ENCODE results near the gene ANGPTL5. TPM values are rescaled to one million over a fixed set of nuclear protein-coding genes. Genes with fewer than 3 reads are reported as not detected.

The ANGPTL5 gene
- total RNA-seq, 5 donors from 2014 or later (not counting 1 experiment from before 2014, with no cell fraction given) = not detected

DNA sequence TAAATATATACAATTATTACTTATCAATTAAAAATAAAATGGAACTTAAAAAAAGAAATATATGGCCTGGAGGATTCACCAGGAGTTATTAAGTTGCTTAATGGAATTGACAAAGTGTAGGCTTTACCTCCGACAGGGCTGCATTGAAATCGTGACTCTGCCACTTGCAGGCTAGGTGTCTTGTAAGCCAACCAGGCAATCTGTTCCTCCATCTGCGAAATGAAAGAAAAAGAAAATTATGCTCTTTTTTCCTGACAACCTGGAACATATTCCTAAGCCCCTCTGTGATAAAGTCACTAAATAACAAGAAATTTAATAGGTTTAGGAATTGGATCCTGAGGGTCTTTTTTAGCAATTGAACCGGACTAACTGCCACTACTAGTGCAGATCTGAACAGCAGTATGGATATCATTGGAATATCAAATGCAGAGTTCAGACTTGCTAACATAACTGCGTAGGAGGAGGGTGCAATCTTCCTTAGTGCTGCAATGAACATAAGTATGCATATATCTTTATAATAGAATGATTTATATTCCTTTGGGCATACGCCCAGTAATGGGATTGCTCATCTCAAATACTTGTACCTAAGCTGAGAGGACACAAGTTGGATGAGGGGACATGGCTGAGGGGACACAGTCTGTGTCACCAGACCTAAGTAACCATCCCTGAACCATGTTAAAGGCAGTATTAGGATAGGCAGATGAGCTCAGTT is 44.0 kb downstream of the ANGPTL5 start:
- no peaks in the 10 kb centered on the region for H3K4me1 ChIP-seq (ENCODE audit: control insufficient read depth in 1 of 2, extremely low read depth in 1 of 2, insufficient read depth in 2 of 2, low read length in 2 of 2)
- Mint-ChIP-seq H3K4me1 (no peaks in the 10 kb centered on the region), H3K27me3 (peaks cover 5 to 28% of the 10 kb centered on the region in 2 donors), H3K27ac (no peak overlapping the region), H3K36me3 (no peaks in the 10 kb centered on the region), H3K4me3 (no peak overlapping the region), H3K9me3 (peaks cover 0 to 3% (median 0%) of the 10 kb centered on the region in 3 donors)
- ChIA-PET POLR2A (no interaction called here), CTCF (no interaction called here)
- H3K36me3 ChIP-seq (ENCODE audit: control insufficient read depth in 2 of 2, extremely low read depth in 1 of 2, insufficient read depth in 1 of 2, low read length in 1 of 2) = no peaks in the 10 kb centered on the region
- WGBS (ENCODE audit: insufficient coverage) = 82% methylated on average over 3 of the region's 6 CpGs
- ATAC-seq (replicated peaks in 1 of 4) (no peak), DNase-seq (no peak)
- H3K9me3 ChIP-seq = no peaks in the 10 kb centered on the region
- H3K27me3 ChIP-seq (replicated peaks in 1 of 2; ENCODE audit: control insufficient read depth in 2 of 2, extremely low read depth in 1 of 2, insufficient read depth in 2 of 2, low read length in 1 of 2) = no peaks in the 10 kb centered on the region
- H3K4me3 ChIP-seq (ENCODE audit: control insufficient read depth in 1 of 2, extremely low read depth in 1 of 2, low read length in 1 of 2) = no peak overlapping the region
- no peak overlapping the region for H3K27ac ChIP-seq (ENCODE audit: low read length)

DNA sequence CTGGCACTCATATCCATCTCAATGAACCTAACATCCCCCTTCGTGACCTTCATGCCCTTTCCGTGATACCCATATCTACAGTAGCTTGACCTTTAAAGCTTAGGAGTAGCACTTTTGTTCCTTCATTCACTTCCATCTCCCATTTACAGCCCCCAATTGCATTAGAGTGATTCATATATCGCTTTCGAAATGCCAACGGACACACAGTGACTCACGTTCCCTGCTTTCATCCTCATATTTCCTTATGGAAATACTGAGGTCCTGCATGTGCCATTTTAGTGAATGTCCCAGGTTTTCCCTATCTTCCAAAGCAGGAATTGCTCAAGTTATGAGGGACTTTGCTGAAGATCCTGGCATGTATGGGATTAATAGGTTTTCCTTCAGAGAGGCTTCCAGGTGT is 45.8 kb downstream of the ANGPTL5 start:
- Histone ChIP-seq H3K27me3 (replicated peaks in 1 of 2; ENCODE audit: control insufficient read depth in 2 of 2, extremely low read depth in 1 of 2, insufficient read depth in 2 of 2, low read length in 1 of 2) (peaks cover 0 to 2% of the 10 kb centered on the region in 2 experiments), H3K27ac (ENCODE audit: low read length) (no peak overlapping the region), H3K9me3 (no peaks in the 10 kb centered on the region), H3K4me3 (ENCODE audit: control insufficient read depth in 1 of 2, extremely low read depth in 1 of 2, low read length in 1 of 2) (no peak overlapping the region), H3K4me1 (ENCODE audit: control insufficient read depth in 1 of 2, extremely low read depth in 1 of 2, insufficient read depth in 2 of 2, low read length in 2 of 2) (no peaks in the 10 kb centered on the region), H3K36me3 (ENCODE audit: control insufficient read depth in 2 of 2, extremely low read depth in 1 of 2, insufficient read depth in 1 of 2, low read length in 1 of 2) (no peaks in the 10 kb centered on the region)
- no peak overlapping the region for H3K27ac Mint-ChIP-seq
- H3K4me1 Mint-ChIP-seq = no peaks in the 10 kb centered on the region
- WGBS (ENCODE audit: insufficient coverage) = 84% methylated on average over 6 of the region's 6 CpGs
- no peak overlapping the region for H3K4me3 Mint-ChIP-seq
- peaks cover 2 to 24% of the 10 kb centered on the region in 2 donors for H3K27me3 Mint-ChIP-seq
- ATAC-seq (replicated peaks in 1 of 4) (no peak), DNase-seq (no peak)
- no peaks in the 10 kb centered on the region for H3K36me3 Mint-ChIP-seq
- CTCF ChIA-PET = interaction anchor here in 1 of 2 donors (0.7 kb wide), 1 partner anchor 18 kb away, joined by 4 read pairs; no protein-coding TSS in a partner anchor
- POLR2A ChIA-PET = no interaction called here
- peaks cover 0 to 3% (median 0%) of the 10 kb centered on the region in 3 donors for H3K9me3 Mint-ChIP-seq

DNA sequence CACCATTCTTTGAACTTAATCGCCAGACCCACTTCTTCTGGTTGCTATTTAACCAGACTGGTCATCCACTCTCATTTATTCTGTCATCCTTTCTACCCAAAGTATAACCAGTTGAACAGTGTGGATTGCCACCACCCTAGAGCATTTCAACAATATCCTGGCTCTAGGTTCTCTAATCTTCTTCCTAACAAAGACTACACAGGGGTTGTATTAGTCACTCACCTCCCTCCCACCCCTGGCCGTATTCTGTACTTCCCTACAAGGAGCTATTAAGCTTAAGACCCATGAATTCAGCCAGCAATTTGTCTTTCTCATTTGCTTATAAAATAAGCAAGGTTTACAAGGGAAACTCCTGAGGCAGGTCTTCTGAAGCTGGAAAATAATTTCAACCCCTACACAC is 48.4 kb downstream of the ANGPTL5 start:
- no peaks in the 10 kb centered on the region for H3K36me3 Mint-ChIP-seq
- DNase-seq = no peak
- Histone ChIP-seq H3K9me3 (no peaks in the 10 kb centered on the region), H3K4me3 (ENCODE audit: control insufficient read depth in 1 of 2, extremely low read depth in 1 of 2, low read length in 1 of 2) (no peak overlapping the region), H3K27me3 (replicated peaks in 1 of 2; ENCODE audit: control insufficient read depth in 2 of 2, extremely low read depth in 1 of 2, insufficient read depth in 2 of 2, low read length in 1 of 2) (peaks cover 0 to 3% of the 10 kb centered on the region in 2 experiments), H3K27ac (ENCODE audit: low read length) (no peak overlapping the region), H3K36me3 (ENCODE audit: control insufficient read depth in 2 of 2, extremely low read depth in 1 of 2, insufficient read depth in 1 of 2, low read length in 1 of 2) (no peaks in the 10 kb centered on the region), H3K4me1 (ENCODE audit: control insufficient read depth in 1 of 2, extremely low read depth in 1 of 2, insufficient read depth in 2 of 2, low read length in 2 of 2) (no peaks in the 10 kb centered on the region)
- no peaks in the 10 kb centered on the region for H3K4me1 Mint-ChIP-seq
- peaks cover 7 to 28% of the 10 kb centered on the region in 2 donors for H3K27me3 Mint-ChIP-seq
- ChIA-PET POLR2A (no interaction called here), CTCF (interaction anchor here (0.6 to 0.7 kb wide), 2 partner anchors 32 to 1118 kb away, joined by 3 read pairs; no protein-coding TSS in a partner anchor)
- ATAC-seq (replicated peaks in 1 of 4) = no peak
- peaks cover 5 to 9% (median 9%) of the 10 kb centered on the region in 3 donors for H3K9me3 Mint-ChIP-seq
- no peak overlapping the region for H3K27ac Mint-ChIP-seq
- H3K4me3 Mint-ChIP-seq = no peak overlapping the region
- no CpG with 5 or more reads among the region's 2 CpGs for WGBS (ENCODE audit: insufficient coverage)

DNA sequence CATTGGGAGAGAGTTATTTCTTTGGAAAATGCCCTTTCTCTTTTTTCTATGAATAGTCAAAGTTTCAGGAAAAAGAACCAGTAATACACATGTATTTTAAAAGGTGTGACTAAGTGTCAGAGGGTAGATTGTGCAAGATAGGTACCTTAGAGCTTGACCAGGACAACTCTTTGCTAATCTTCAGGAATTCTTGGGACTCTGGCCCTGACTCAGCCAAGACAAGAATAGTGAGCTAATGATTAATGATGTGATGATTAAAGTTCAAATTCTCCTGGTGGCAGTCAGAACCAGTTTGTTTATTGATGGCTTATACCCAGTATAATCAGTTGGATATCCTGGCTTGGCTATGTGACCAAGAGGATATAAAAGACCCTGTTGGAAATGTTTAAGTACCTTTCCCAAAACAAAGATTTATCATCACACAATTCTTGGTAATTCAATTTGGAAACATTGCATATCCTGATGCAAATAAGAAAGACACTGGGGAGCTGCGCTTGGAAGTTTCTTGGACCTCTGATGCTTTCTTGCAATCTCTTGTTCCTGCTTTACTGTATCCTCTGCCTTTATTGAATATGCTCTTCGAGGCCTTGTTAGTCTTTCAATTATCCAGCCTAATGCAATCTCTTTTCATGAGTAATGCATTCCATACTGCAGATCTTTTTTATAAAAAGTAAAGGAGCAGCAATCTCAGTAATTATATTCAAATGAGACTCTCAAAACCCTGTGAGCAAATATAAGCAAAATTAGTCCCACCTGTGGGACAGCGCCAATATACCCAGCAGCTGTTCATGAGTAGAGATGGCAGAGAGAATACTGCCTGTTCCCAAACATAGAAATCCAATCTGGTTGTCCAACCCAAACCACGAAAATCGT is 49.5 kb downstream of the ANGPTL5 start:
- no peaks in the 10 kb centered on the region for H3K36me3 ChIP-seq (ENCODE audit: control insufficient read depth in 2 of 2, extremely low read depth in 1 of 2, insufficient read depth in 1 of 2, low read length in 1 of 2)
- peaks cover 0 to 3% of the 10 kb centered on the region in 2 experiments for H3K27me3 ChIP-seq (replicated peaks in 1 of 2; ENCODE audit: control insufficient read depth in 2 of 2, extremely low read depth in 1 of 2, insufficient read depth in 2 of 2, low read length in 1 of 2)
- DNase-seq = no peak
- peaks cover 5 to 9% (median 9%) of the 10 kb centered on the region in 3 donors for H3K9me3 Mint-ChIP-seq
- H3K4me3 ChIP-seq (ENCODE audit: control insufficient read depth in 1 of 2, extremely low read depth in 1 of 2, low read length in 1 of 2) = no peak overlapping the region
- H3K4me3 Mint-ChIP-seq = no peak overlapping the region
- POLR2A ChIA-PET = no interaction called here
- peaks cover 14 to 35% of the 10 kb centered on the region in 2 donors for H3K27me3 Mint-ChIP-seq
- no peaks in the 10 kb centered on the region for H3K9me3 ChIP-seq
- H3K4me1 ChIP-seq (ENCODE audit: control insufficient read depth in 1 of 2, extremely low read depth in 1 of 2, insufficient read depth in 2 of 2, low read length in 2 of 2) = no peaks in the 10 kb centered on the region
- no peaks in the 10 kb centered on the region for H3K36me3 Mint-ChIP-seq
- WGBS (ENCODE audit: insufficient coverage) = 100% methylated on average over 1 of the region's 5 CpGs
- H3K27ac ChIP-seq (ENCODE audit: low read length) = no peak overlapping the region
- H3K27ac Mint-ChIP-seq = no peak overlapping the region
- no peaks in the 10 kb centered on the region for H3K4me1 Mint-ChIP-seq
- CTCF ChIA-PET = interaction anchor here in 1 of 2 donors (0.6 kb wide), 1 partner anchor 38 kb away, joined by 3 read pairs; no protein-coding TSS in a partner anchor
- no peak for ATAC-seq (replicated peaks in 1 of 4)

DNA sequence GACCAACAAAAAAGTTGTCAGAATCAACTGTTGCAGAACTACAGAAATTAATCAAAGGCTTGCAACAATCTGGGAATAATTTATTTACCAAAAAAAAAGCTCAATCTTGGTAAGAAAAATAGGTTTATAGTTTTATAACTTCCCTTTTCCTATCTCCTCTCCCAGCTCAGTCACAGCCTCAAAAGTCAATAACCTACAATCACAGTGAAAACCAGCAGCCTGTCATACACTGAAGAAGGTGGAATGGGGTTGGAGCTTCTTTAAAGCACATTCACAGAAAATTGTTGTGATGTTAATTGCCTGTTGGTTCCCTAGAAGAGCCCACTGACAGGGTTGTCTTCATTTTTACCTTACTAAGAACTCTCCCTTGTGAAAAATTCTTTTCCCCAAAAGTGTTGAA is 52.2 kb downstream of the ANGPTL5 start:
- no peaks in the 10 kb centered on the region for H3K9me3 ChIP-seq
- ChIA-PET POLR2A (no interaction called here), CTCF (interaction anchor here (5.3 to 6.4 kb wide), 2 partner anchors 143 kb away, joined by 66 to 92 read pairs; no protein-coding TSS in a partner anchor)
- H3K27me3 ChIP-seq (replicated peaks in 1 of 2; ENCODE audit: control insufficient read depth in 2 of 2, extremely low read depth in 1 of 2, insufficient read depth in 2 of 2, low read length in 1 of 2) = peaks cover 0 to 3% of the 10 kb centered on the region in 2 experiments
- H3K36me3 Mint-ChIP-seq = no peaks in the 10 kb centered on the region
- no peak overlapping the region for H3K27ac Mint-ChIP-seq
- peaks cover 5 to 9% (median 9%) of the 10 kb centered on the region in 3 donors for H3K9me3 Mint-ChIP-seq
- H3K27me3 Mint-ChIP-seq = peaks cover 15 to 23% of the 10 kb centered on the region in 2 donors
- H3K4me1 Mint-ChIP-seq = no peaks in the 10 kb centered on the region
- no peak overlapping the region for H3K27ac ChIP-seq (ENCODE audit: low read length)
- no peak overlapping the region for H3K4me3 ChIP-seq (ENCODE audit: control insufficient read depth in 1 of 2, extremely low read depth in 1 of 2, low read length in 1 of 2)
- ATAC-seq (replicated peaks in 1 of 4) (no peak), DNase-seq (no peak)
- H3K4me1 ChIP-seq (ENCODE audit: control insufficient read depth in 1 of 2, extremely low read depth in 1 of 2, insufficient read depth in 2 of 2, low read length in 2 of 2) = no peaks in the 10 kb centered on the region
- no peak overlapping the region for H3K4me3 Mint-ChIP-seq
- no peaks in the 10 kb centered on the region for H3K36me3 ChIP-seq (ENCODE audit: control insufficient read depth in 2 of 2, extremely low read depth in 1 of 2, insufficient read depth in 1 of 2, low read length in 1 of 2)

DNA sequence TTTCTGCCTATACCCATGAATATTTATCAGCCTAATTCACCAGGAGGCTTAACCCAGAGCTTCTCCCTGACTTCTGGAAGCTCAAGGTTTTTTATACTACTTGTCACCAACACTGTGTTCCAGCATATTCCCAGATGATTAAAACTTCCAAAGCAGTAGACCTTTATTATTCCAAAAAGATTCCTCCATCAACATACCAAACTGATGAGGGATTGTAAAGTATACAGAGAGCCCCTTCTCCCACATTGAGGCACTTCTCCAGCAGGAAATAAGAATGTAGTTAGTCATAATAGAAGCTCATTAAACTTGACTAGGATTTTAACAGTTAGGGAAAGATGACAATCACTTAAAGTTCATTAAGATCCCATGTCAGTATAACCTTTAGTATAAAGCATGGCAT is 53.0 kb downstream of the ANGPTL5 start:
- peaks cover 15 to 17% of the 10 kb centered on the region in 2 donors for H3K27me3 Mint-ChIP-seq

More for the DNA sequence above, 53.0 kb downstream of the ANGPTL5 start:
- CTCF ChIA-PET = interaction anchor here (5.3 to 6.4 kb wide), 2 partner anchors 144 kb away, joined by 66 to 92 read pairs; no protein-coding TSS in a partner anchor
- H3K4me1 ChIP-seq (ENCODE audit: control insufficient read depth in 1 of 2, extremely low read depth in 1 of 2, insufficient read depth in 2 of 2, low read length in 2 of 2) = no peaks in the 10 kb centered on the region
- H3K9me3 ChIP-seq = no peaks in the 10 kb centered on the region
- H3K27me3 ChIP-seq (replicated peaks in 1 of 2; ENCODE audit: control insufficient read depth in 2 of 2, extremely low read depth in 1 of 2, insufficient read depth in 2 of 2, low read length in 1 of 2) = peaks cover 0 to 3% of the 10 kb centered on the region in 2 experiments
- POLR2A ChIA-PET = no interaction called here
- DNase-seq (no peak), ATAC-seq (replicated peaks in 1 of 4) (no peak)
- no peaks in the 10 kb centered on the region for H3K36me3 ChIP-seq (ENCODE audit: control insufficient read depth in 2 of 2, extremely low read depth in 1 of 2, insufficient read depth in 1 of 2, low read length in 1 of 2)
- no peak overlapping the region for H3K27ac Mint-ChIP-seq
- H3K4me1 Mint-ChIP-seq = no peaks in the 10 kb centered on the region
- no peak overlapping the region for H3K4me3 Mint-ChIP-seq
- no peak overlapping the region for H3K4me3 ChIP-seq (ENCODE audit: control insufficient read depth in 1 of 2, extremely low read depth in 1 of 2, low read length in 1 of 2)
- H3K9me3 Mint-ChIP-seq = peaks cover 5 to 9% (median 9%) of the 10 kb centered on the region in 3 donors
- no peaks in the 10 kb centered on the region for H3K36me3 Mint-ChIP-seq
- no peak overlapping the region for H3K27ac ChIP-seq (ENCODE audit: low read length)

All from T-cell (primary cell).